ENCODE results near the gene HERC3. TPM values are rescaled to one million over a fixed set of nuclear protein-coding genes. Genes with fewer than 3 reads are reported as not detected.

The HERC3 gene
- total and polyA plus RNA-seq, 2 of the 13 experiments (the other 11 are each of a cell fraction or from before 2014, with no cell fraction given) = 3.8 to 6.2 TPM

DNA sequence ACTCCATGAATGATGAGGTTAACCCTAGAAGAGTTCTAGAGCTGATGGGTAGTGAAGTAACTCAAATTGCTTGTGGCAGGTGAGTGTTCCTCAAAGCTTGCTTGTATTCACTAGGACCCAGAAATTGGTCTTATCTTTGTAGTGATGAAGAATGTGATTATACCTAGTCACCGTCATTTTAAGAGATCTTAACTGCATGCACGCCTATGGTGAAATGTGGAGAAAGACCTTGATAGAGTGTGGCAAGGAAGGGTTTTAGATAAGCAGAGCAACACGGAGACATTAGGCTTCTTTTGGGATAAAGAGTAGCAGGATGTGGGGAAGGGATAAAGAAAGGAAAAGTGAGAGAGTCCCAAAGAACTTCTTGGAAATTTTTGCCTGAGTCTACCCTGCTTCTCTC lies 62.9 kb downstream of the HERC3 start (continued):
- TF ChIP-seq ZNF430 (CRISPR knock-in tag; IDR thresholded peaks at IDR 0.05) = no peak
- TF ChIP-seq MAFF (IDR thresholded peaks at IDR 0.05; ENCODE audit: low read depth, low read length) = no peak

DNA sequence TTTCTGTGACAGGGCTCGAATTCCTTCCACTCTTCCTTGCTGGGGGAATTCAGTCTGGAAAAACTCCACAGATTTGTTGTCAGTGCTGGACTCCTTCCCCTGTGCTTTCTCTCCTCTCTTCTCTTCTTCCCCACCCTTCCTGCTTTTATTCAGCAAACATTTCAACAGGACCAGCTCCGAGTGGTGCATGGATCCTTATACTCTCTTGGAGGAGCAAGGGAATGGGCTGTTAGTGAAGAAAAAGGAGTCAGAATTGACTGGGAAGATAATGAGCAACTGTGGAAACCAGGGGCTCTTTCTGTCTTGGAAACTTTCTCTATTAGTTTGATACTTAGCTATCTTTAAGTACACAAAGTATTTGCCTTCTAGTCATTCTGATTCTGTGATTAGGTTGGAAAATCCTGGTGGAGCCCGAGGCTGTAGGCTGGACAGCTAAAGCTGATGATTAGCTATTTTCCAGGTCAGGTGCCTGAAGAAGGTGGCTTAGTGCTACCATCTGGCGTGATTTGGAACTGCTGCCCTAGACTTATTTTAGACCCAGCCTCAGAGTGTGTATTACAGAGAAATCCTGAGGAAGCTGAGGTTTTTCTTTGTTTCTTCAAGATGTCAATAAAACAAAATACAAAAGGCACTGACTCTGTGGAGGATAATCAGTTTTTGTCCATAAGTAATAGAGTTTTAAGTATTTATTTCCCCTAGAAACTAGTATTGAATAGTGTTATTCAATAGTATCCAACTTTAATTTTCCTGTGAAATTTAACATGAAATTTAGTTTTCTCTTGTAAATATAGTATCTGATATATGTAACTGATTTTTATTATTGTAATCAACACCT lies 67.0 kb downstream of the HERC3 start:
- no TSS peak for BruUV-seq (replicated peaks)
- H3K4me2 ChIP-seq (ENCODE audit: low read depth, low read length) = peak overlapping the region; percentile 49
- peaks cover 37% of the 10 kb centered on the region for H3K4me1 ChIP-seq (ENCODE audit: insufficient read depth, low read length)
- H3K27ac ChIP-seq (ENCODE audit: extremely low read length, insufficient read depth, low read length) = peak overlapping the region; percentile 16
- H3K9ac ChIP-seq (ENCODE audit: insufficient read depth, low read depth, low read length) = no peak overlapping the region
- DNase-seq (ENCODE audit: low spot score) (peak; percentile 52), ATAC-seq (peak; percentile 99), FAIRE-seq (peak; percentile 79)
- H3K9me3 ChIP-seq (ENCODE audit: low read length) = no peaks in the 10 kb centered on the region
- ChIA-PET CTCF (ENCODE audit: low intra/inter-chr PET ratio, low total read pairs) (interaction anchor here (1.3 to 2.0 kb wide), 2 partner anchors 120 to 133 kb away, joined by 4 to 14 read pairs; no protein-coding TSS in a partner anchor), POLR2A (interaction anchor here (0.7 to 1.1 kb wide), 2 partner anchors 66 to 136 kb away, joined by 3 to 4 read pairs; partner anchors contain the start of gene PYURF)
- no peaks in the 10 kb centered on the region for H4K20me1 ChIP-seq (ENCODE audit: insufficient read depth, low read length)
- H2AFZ ChIP-seq (ENCODE audit: low read length) = peak overlapping the region; percentile 33
- 23% methylated on average over 4 of the region's 4 CpGs for WGBS (ENCODE audit: low lambda C conversion rate)
- intact Hi-C loops (cut with micrococcal nuclease; ENCODE audit: unreplicated experiment) (loop anchor here (1.0 to 5.0 kb wide), 3 partner anchors 67 to 136 kb away; partner anchors contain the start of genes HERC3 and PYURF), in situ Hi-C loops (cut with HindIII; ENCODE audit: extremely low pct_ligation_motif_present, low pct_unique_long_range_greater_than_20kb) (loop anchor here (5.0 kb wide), 1 partner anchor 132 kb away; no protein-coding TSS in a partner anchor)
- no peaks in the 10 kb centered on the region for H3K79me2 ChIP-seq (ENCODE audit: insufficient read depth, low read length)
- H3K4me3 ChIP-seq (replicated peaks in 1 of 3; ENCODE audit: insufficient read depth in 1 of 3, low read depth in 2 of 3, low read length in 3 of 3) = no peak overlapping the region; a peak in 1 of 6 replicates
- H3K27me3 ChIP-seq (ENCODE audit: control insufficient read depth in 1 of 2, insufficient read depth in 2 of 2, low read length in 2 of 2) = no peaks in the 10 kb centered on the region
- H3K36me3 ChIP-seq (replicated peaks in 1 of 2; ENCODE audit: control insufficient read depth in 1 of 2, insufficient read depth in 2 of 2, low read length in 2 of 2) = 0 out of 5 replicates have a peak, but pooled peaks cover 0 to 3% of the 10 kb centered on the region in 2 experiments
- TF ChIP-seq ZNF20 (CRISPR knock-in tag; IDR thresholded peaks at IDR 0.05) (no peak), PHF21A (CRISPR knock-in tag; IDR thresholded peaks at IDR 0.05) (no peak), MAFF (IDR thresholded peaks at IDR 0.05; ENCODE audit: low read depth, low read length) (peak; percentile 29; the same call in 1 of the 2 replicates), SMC3 (IDR thresholded peaks at IDR 0.05; ENCODE audit: low read length) (peak; percentile 57; the same call in 1 of the 2 replicates), KAT8 (CRISPR knock-in tag; IDR thresholded peaks at IDR 0.05) (peak; percentile 15; the same call in 1 of the 2 replicates), POLR2AphosphoS2 (IDR thresholded peaks at IDR 0.05; ENCODE audit: low read depth, low read length) (no peak), ZNF577 (CRISPR knock-in tag; IDR thresholded peaks at IDR 0.05; ENCODE audit: borderline replicate concordance, low read depth) (no peak), ZNF256 (CRISPR knock-in tag; conservative IDR thresholded peaks at IDR 0.05) (no peak)
- TF ChIP-seq, protein P1, sequence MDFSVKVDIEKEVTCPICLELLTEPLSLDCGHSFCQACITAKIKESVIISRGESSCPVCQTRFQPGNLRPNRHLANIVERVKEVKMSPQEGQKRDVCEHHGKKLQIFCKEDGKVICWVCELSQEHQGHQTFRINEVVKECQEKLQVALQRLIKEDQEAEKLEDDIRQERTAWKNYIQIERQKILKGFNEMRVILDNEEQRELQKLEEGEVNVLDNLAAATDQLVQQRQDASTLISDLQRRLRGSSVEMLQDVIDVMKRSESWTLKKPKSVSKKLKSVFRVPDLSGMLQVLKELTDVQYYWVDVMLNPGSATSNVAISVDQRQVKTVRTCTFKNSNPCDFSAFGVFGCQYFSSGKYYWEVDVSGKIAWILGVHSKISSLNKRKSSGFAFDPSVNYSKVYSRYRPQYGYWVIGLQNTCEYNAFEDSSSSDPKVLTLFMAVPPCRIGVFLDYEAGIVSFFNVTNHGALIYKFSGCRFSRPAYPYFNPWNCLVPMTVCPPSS (IDR thresholded peaks at IDR 0.05) = no peak
- TF ChIP-seq, protein P2, sequence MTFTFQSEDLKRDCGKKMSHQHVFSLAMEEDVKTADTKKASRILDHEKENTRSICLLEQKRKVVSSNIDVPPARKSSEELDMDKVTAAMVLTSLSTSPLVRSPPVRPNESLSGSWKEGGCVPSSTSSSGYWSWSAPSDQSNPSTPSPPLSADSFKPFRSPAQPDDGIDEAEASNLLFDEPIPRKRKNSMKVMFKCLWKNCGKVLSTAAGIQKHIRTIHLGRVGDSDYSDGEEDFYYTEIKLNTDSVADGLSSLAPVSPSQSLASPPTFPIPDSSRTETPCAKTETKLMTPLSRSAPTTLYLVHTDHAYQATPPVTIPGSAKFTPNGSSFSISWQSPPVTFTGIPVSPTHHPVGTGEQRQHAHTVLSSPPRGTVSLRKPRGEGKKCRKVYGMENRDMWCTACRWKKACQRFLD (CRISPR knock-in tag; IDR thresholded peaks at IDR 0.05; ENCODE audit: borderline replicate concordance) = no peak
- TF ChIP-seq, protein P3, sequence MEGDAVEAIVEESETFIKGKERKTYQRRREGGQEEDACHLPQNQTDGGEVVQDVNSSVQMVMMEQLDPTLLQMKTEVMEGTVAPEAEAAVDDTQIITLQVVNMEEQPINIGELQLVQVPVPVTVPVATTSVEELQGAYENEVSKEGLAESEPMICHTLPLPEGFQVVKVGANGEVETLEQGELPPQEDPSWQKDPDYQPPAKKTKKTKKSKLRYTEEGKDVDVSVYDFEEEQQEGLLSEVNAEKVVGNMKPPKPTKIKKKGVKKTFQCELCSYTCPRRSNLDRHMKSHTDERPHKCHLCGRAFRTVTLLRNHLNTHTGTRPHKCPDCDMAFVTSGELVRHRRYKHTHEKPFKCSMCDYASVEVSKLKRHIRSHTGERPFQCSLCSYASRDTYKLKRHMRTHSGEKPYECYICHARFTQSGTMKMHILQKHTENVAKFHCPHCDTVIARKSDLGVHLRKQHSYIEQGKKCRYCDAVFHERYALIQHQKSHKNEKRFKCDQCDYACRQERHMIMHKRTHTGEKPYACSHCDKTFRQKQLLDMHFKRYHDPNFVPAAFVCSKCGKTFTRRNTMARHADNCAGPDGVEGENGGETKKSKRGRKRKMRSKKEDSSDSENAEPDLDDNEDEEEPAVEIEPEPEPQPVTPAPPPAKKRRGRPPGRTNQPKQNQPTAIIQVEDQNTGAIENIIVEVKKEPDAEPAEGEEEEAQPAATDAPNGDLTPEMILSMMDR (CRISPR knock-in tag; IDR thresholded peaks at IDR 0.05) = peak; percentile 78
- TF ChIP-seq, protein P4, sequence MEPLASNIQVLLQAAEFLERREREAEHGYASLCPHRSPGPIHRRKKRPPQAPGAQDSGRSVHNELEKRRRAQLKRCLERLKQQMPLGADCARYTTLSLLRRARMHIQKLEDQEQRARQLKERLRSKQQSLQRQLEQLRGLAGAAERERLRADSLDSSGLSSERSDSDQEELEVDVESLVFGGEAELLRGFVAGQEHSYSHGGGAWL (CRISPR knock-in tag; IDR thresholded peaks at IDR 0.05) = no peak
- TF ChIP-seq, protein P5, sequence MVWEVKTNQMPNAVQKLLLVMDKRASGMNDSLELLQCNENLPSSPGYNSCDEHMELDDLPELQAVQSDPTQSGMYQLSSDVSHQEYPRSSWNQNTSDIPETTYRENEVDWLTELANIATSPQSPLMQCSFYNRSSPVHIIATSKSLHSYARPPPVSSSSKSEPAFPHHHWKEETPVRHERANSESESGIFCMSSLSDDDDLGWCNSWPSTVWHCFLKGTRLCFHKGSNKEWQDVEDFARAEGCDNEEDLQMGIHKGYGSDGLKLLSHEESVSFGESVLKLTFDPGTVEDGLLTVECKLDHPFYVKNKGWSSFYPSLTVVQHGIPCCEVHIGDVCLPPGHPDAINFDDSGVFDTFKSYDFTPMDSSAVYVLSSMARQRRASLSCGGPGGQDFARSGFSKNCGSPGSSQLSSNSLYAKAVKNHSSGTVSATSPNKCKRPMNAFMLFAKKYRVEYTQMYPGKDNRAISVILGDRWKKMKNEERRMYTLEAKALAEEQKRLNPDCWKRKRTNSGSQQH (CRISPR knock-in tag; IDR thresholded peaks at IDR 0.05; ENCODE audit: low read depth) = no peak
